ENCODE results near the gene KIFBP. TPM values are rescaled to one million over a fixed set of nuclear protein-coding genes. Genes with fewer than 3 reads are reported as not detected.

The KIFBP gene
- total and polyA plus RNA-seq, 2 of the 13 experiments (the other 11 are each of a cell fraction or from before 2014, with no cell fraction given): 13.0 to 21.9 TPM

DNA sequence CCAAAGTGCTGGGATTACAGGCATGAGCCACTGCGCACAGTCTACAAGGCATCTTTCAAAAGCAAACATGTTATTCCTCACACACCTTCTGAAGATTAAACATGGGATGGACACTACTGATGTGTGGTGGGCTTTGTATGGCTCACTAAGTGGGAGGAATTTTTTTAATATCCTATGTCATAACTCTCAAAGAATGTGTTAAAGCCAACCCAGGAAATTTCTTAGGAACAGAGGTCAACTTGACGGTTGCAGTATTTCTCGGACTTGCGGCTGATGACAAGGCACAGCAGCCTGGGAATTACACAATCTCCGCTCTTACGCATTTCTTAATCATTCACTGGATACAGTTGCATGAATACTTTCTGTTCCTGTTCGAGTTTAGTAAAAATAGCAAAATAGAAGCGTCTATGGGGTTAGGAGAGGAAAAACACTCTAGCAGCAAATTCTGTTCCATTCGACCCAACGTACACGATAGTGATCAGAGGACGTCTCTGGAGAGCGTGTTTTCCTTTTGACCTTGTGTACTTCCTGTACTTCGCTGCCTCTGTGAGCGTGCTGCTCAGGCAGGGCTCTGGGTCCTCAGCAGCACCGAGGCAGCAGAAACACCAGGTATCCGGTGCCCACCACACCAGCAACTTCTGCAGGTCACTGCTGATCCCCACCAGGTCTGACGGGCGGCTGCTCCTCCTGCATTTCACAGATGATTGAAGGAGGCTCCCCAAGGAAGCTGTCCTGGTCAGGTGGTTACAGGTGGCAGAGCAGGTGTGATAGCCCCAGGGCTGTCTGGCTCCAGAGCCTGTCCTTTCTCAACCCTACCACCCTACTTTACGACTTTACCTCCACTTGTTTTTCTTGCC is 72.9 kb downstream of the KIFBP start (continued):
- TF ChIP-seq, protein P1, sequence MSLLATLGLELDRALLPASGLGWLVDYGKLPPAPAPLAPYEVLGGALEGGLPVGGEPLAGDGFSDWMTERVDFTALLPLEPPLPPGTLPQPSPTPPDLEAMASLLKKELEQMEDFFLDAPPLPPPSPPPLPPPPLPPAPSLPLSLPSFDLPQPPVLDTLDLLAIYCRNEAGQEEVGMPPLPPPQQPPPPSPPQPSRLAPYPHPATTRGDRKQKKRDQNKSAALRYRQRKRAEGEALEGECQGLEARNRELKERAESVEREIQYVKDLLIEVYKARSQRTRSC (CRISPR knock-in tag; IDR thresholded peaks at IDR 0.05; ENCODE audit: low read depth): no peak
- TF ChIP-seq KLF15 (CRISPR knock-in tag; IDR thresholded peaks at IDR 0.05; ENCODE audit: borderline replicate concordance): no peak
- peak; percentile 63; the same call in 1 of the 2 replicates for TF ChIP-seq ETV5 (CRISPR knock-in tag; IDR thresholded peaks at IDR 0.05; ENCODE audit: borderline replicate concordance)
- TF ChIP-seq, protein P2, sequence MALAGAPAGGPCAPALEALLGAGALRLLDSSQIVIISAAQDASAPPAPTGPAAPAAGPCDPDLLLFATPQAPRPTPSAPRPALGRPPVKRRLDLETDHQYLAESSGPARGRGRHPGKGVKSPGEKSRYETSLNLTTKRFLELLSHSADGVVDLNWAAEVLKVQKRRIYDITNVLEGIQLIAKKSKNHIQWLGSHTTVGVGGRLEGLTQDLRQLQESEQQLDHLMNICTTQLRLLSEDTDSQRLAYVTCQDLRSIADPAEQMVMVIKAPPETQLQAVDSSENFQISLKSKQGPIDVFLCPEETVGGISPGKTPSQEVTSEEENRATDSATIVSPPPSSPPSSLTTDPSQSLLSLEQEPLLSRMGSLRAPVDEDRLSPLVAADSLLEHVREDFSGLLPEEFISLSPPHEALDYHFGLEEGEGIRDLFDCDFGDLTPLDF (CRISPR knock-in tag; IDR thresholded peaks at IDR 0.05): no peak
- TF ChIP-seq RAD51 (IDR thresholded peaks at IDR 0.05; ENCODE audit: borderline replicate concordance): no peak
- no peak for TF ChIP-seq MEIS2 (CRISPR knock-in tag; IDR thresholded peaks at IDR 0.05)
- TF ChIP-seq ZBTB42 (CRISPR knock-in tag; IDR thresholded peaks at IDR 0.05): no peak
- TF ChIP-seq SP1 (IDR thresholded peaks at IDR 0.05): no peak
- TF ChIP-seq SP1 (CRISPR knock-in tag; IDR thresholded peaks at IDR 0.05): no peak
- no peak for TF ChIP-seq ZNF550 (CRISPR knock-in tag; IDR thresholded peaks at IDR 0.05; ENCODE audit: borderline replicate concordance)
- TF ChIP-seq ZNF383 (CRISPR knock-in tag; IDR thresholded peaks at IDR 0.05; ENCODE audit: borderline replicate concordance): no peak
- TF ChIP-seq, protein P3, sequence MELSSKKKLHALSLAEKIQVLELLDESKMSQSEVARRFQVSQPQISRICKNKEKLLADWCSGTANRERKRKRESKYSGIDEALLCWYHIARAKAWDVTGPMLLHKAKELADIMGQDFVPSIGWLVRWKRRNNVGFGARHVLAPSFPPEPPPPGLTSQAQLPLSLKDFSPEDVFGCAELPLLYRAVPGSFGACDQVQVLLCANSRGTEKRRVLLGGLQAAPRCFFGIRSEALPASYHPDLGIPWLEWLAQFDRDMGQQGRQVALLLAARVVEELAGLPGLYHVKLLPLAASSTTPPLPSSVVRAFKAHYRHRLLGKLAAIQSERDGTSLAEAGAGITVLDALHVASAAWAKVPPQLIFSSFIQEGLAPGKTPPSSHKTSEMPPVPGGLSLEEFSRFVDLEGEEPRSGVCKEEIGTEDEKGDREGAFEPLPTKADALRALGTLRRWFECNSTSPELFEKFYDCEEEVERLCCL (CRISPR knock-in tag; IDR thresholded peaks at IDR 0.05; ENCODE audit: borderline replicate concordance): no peak
- no peak for TF ChIP-seq MTF2 (CRISPR knock-in tag; IDR thresholded peaks at IDR 0.05; ENCODE audit: borderline replicate concordance)
- TF ChIP-seq, protein P4, sequence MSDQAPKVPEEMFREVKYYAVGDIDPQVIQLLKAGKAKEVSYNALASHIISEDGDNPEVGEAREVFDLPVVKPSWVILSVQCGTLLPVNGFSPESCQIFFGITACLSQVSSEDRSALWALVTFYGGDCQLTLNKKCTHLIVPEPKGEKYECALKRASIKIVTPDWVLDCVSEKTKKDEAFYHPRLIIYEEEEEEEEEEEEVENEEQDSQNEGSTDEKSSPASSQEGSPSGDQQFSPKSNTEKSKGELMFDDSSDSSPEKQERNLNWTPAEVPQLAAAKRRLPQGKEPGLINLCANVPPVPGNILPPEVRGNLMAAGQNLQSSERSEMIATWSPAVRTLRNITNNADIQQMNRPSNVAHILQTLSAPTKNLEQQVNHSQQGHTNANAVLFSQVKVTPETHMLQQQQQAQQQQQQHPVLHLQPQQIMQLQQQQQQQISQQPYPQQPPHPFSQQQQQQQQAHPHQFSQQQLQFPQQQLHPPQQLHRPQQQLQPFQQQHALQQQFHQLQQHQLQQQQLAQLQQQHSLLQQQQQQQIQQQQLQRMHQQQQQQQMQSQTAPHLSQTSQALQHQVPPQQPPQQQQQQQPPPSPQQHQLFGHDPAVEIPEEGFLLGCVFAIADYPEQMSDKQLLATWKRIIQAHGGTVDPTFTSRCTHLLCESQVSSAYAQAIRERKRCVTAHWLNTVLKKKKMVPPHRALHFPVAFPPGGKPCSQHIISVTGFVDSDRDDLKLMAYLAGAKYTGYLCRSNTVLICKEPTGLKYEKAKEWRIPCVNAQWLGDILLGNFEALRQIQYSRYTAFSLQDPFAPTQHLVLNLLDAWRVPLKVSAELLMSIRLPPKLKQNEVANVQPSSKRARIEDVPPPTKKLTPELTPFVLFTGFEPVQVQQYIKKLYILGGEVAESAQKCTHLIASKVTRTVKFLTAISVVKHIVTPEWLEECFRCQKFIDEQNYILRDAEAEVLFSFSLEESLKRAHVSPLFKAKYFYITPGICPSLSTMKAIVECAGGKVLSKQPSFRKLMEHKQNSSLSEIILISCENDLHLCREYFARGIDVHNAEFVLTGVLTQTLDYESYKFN (CRISPR knock-in tag; conservative IDR thresholded peaks at IDR 0.05): peak; percentile 43; the same call in 1 of the 2 replicates
- TF ChIP-seq, protein P5, sequence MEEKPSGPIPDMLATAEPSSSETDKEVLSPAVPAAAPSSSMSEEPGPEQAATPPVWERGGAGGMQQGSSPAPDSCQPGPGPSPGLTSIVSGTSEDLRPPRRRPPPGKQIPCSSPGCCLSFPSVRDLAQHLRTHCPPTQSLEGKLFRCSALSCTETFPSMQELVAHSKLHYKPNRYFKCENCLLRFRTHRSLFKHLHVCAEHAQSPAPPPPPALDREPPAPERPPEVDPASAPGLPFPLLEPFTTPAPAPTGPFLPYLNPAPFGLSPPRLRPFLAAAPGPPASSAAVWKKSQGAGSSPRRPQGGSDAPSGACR (CRISPR knock-in tag; IDR thresholded peaks at IDR 0.05): no peak
- TF ChIP-seq ZNF20 (CRISPR knock-in tag; IDR thresholded peaks at IDR 0.05): no peak
- TF ChIP-seq TEAD3 (CRISPR knock-in tag; optimal IDR thresholded peaks at IDR 0.05; ENCODE audit: borderline replicate concordance): no peak
- 0 out of 2 replicates have a peak, but pooled peaks have one; percentile 55 for TF ChIP-seq ZMYM2 (CRISPR knock-in tag; IDR thresholded peaks at IDR 0.05)
- TF ChIP-seq, protein P6, sequence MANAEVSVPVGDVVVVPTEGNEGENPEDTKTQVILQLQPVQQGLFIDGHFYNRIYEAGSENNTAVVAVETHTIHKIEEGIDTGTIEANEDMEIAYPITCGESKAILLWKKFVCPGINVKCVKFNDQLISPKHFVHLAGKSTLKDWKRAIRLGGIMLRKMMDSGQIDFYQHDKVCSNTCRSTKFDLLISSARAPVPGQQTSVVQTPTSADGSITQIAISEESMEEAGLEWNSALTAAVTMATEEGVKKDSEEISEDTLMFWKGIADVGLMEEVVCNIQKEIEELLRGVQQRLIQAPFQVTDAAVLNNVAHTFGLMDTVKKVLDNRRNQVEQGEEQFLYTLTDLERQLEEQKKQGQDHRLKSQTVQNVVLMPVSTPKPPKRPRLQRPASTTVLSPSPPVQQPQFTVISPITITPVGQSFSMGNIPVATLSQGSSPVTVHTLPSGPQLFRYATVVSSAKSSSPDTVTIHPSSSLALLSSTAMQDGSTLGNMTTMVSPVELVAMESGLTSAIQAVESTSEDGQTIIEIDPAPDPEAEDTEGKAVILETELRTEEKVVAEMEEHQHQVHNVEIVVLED (CRISPR knock-in tag; IDR thresholded peaks at IDR 0.05; ENCODE audit: borderline replicate concordance): no peak
- no peak for TF ChIP-seq ZSCAN22 (CRISPR knock-in tag; IDR thresholded peaks at IDR 0.05)
